ENCODE data around the gene TRMT2B.

DNA sequence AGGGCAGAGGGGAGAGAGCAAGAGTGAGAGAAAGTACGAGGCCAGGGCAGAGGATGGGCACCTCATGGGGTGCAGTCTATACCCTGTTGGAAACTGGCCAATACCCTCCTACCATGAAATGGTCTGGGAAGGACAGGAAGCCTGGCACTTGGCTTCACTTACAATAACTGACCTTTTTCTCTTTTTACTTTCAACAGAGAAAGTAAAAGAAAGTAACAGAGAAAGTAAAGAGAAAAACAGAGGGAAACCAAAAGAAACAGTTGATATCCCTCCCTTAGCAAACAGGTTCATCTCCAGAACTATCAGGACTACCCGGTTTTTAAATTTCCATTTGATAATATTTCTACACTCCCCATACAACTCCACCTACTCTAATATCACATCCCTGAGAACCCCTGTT is 61.8 kb downstream of the TRMT2B start:
- TF ChIP-seq CTCF (IDR thresholded peaks at IDR 0.05; ENCODE audit: low read length) (no peak), EZH2 (optimal IDR thresholded peaks at IDR 0.05; ENCODE audit: low read depth, low read length) (no peak)

Measured in MM.1S (cell line).